Right lobe of liver (tissue), 6 donors: ENCODE results near the gene C2orf81. TPM values are rescaled to one million over a fixed set of nuclear protein-coding genes. Genes with fewer than 3 reads are reported as not detected.

ENCODE experiments used
- ATAC-seq, 4 donors: fragments of 200-7000 bp; cut with Tn5 transposase; one replicate each; pipeline ENCODE4 v1.9.1; 2020; ENCODE audit warnings: mild to moderate bottlenecking in 4 of 4, moderate library complexity in 4 of 4
- DNase-seq, 3 donors: peaks; one replicate each; pipeline ENCODE4 v3.0.0-alpha.2; 2020
- H3K27ac ChIP-seq, 3 donors: fragments of 200-600 bp; one replicate each; pipeline ENCODE4 v1.8.0; 2022
- H3K27me3 ChIP-seq, 2 donors: fragments of 200-600 bp; one replicate each; pipeline ENCODE4 v1.8.0; 2022
- H3K36me3 ChIP-seq, 4 donors: fragments of 200-600 bp; sonication (generic) in 1 of 4; one replicate each; pipeline versions ENCODE4 v1.5.1 to v1.8.0; 2017 to 2022; ENCODE audit warnings: control low read depth in 1 of 4
- H3K4me1 ChIP-seq, 4 donors: fragments of 200-600 bp; sonication (generic) in 1 of 4; one replicate each; pipeline versions ENCODE4 v1.5.1 to v1.8.0; 2017 to 2022; ENCODE audit warnings: control low read depth in 1 of 4
- H3K4me3 ChIP-seq, 3 donors: fragments of 200-600 bp; one replicate each; pipeline ENCODE4 v1.8.0; 2022
- H3K9me3 ChIP-seq, 4 donors: fragments of 200-600 bp; sonication (generic) in 1 of 4; one replicate each; pipeline versions ENCODE4 v1.5.1 to v1.8.0; 2017 to 2022; ENCODE audit warnings: control low read depth in 1 of 4
- POLR2A ChIP-seq: fragments of 450-650 bp; IDR thresholded peaks from one replicate; pipeline ENCODE4 v1.6.1; 2017; ENCODE audit warnings: antibody characterized with exemption, mild to moderate bottlenecking
- WGBS: methylation state at CpG from one replicate; pipeline ENCODE4 v1.1.6; 2018; ENCODE audit warnings: low coverage, low lambda C conversion rate; ENCODE audit not compliant: insufficient coverage; ENCODE audit errors: missing lambda C conversion rate; 5-methylcytosine and 5-hydroxymethylcytosine counted together
- intact Hi-C, 2 donors: fragments of 100-400 bp; cut with DNase I; formaldehyde crosslinking; loops; one replicate each; pipeline versions ENCODE4 v1.11.2 to v1.14.1; 2022
- total RNA-seq, 6 experiments: library from RNA; depleted of rRNA in 2 of 6; stranded (reverse); fragments of >200 nt in 2 of 6; fragmentation: NEBNext Ultra II Directional in 3 of 6; extraction: Animal tissue kit (Norgen Biotek cat#: 25700) in 3 of 6; gene quantifications; one replicate each; pipeline versions ENCODE4 v1.1.0 to v1.2.4, GENCODE V29; 2016 to 2023
- TF ChIP-seq, protein P1 (sequence below), 4 donors: fragments of 200-600 bp in 3 of 4; fragments of 450-650 bp in 1 of 4; IDR thresholded peaks; one replicate each; pipeline versions ENCODE4 v1.5.1 to v1.8.0; 2016 to 2022; ENCODE audit warnings: antibody characterized with exemption in 4 of 4, mild to moderate bottlenecking in 2 of 4
- donor health status: DM: no; HTN: yes; CAD: no.
- donor health status: DM: no; HTN: no; CAD: no.
- donor health status: DM: no; HTN: no; CAD: no.
- donor health status: DM: no; HTN: yes; CAD: no.
- donor health status: DM: no; HTN: yes; CAD: no.

Gene C2orf81
- total RNA-seq, 6 experiments from 2014 or later: 0.18 to 0.56 (median 0.31) TPM; not detected in 1

DNA sequence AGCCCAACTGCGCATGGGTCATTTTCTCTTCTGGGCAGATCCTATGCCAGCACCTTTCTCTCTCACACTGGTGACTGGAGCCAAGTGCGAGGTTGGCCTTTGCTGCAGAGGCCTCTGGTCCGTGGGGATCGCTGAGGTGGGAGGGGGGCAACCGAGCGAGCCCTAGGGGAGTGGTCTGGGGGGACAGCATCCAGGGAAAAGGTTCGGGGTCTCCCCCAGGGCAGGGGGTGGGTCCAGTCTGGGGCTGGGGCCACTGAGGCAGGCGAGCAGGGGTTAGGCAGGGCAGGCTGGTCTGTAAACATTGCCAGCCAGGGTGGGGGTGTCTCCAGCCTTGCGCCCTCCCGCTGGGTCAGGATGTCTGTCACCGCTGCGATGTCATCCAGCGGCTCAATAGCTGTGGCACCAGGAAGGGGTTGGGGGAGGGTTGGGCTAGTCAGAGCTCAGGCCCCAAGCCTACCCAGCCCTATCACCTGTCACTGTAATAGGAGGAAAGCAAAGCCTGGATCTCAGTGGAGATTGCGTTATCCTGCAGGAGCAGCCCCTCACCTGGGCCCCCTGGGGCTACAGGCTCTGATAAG is 4.9 kb upstream of the C2orf81 start:
- ATAC-seq: no peak
- peak in 1 of 3 donors; percentile 48 for DNase-seq
- intact Hi-C loops: no loop called here
- Histone ChIP-seq H3K36me3 (peaks cover 0 to 49% (median 17%) of the 10 kb centered on the region in 4 donors), H3K4me3 (no peak overlapping the region), H3K27me3 (no peaks in the 10 kb centered on the region), H3K4me1 (peaks cover 0 to 33% (median 14%) of the 10 kb centered on the region in 4 donors), H3K27ac (no peak overlapping the region), H3K9me3 (no peaks in the 10 kb centered on the region)
- no peak for TF ChIP-seq POLR2A
- TF ChIP-seq, protein P1, sequence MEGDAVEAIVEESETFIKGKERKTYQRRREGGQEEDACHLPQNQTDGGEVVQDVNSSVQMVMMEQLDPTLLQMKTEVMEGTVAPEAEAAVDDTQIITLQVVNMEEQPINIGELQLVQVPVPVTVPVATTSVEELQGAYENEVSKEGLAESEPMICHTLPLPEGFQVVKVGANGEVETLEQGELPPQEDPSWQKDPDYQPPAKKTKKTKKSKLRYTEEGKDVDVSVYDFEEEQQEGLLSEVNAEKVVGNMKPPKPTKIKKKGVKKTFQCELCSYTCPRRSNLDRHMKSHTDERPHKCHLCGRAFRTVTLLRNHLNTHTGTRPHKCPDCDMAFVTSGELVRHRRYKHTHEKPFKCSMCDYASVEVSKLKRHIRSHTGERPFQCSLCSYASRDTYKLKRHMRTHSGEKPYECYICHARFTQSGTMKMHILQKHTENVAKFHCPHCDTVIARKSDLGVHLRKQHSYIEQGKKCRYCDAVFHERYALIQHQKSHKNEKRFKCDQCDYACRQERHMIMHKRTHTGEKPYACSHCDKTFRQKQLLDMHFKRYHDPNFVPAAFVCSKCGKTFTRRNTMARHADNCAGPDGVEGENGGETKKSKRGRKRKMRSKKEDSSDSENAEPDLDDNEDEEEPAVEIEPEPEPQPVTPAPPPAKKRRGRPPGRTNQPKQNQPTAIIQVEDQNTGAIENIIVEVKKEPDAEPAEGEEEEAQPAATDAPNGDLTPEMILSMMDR (IDR thresholded peaks at IDR 0.05): no peak
- WGBS: 100% methylated on average over 1 of the region's 14 CpGs

DNA sequence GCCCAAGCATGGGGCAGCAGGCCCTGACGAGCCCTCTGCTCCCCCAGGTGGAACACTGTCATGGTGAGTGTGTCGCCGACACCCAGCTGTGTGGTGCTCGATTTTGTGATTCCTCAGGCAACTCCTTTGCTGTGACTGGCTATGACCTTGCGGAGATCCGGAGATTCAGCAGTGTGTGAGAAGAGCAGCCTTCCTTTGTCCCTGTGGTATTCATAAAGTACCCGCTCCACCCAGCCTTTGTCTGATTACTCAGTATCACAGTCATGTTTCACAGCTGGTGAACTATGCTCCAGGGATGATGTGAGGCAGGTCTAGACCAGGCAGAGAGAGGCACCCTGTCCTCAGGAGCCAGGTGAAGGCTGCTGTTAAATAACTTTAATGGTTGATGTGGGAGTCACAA is 4.1 kb upstream of the C2orf81 start:
- WGBS: 92% methylated on average over 7 of the region's 7 CpGs
- Histone ChIP-seq H3K27me3 (no peaks in the 10 kb centered on the region), H3K9me3 (no peaks in the 10 kb centered on the region), H3K4me1 (peaks cover 0 to 30% (median 10%) of the 10 kb centered on the region in 4 donors), H3K36me3 (peaks cover 0 to 46% (median 17%) of the 10 kb centered on the region in 4 donors), H3K4me3 (no peak overlapping the region), H3K27ac (no peak overlapping the region)
- intact Hi-C loops: no loop called here
- ATAC-seq (peak in 1 of 4 donors; percentile 1), DNase-seq (no peak)
- TF ChIP-seq POLR2A: no peak
- TF ChIP-seq, protein P1 (IDR thresholded peaks at IDR 0.05): no peak

DNA sequence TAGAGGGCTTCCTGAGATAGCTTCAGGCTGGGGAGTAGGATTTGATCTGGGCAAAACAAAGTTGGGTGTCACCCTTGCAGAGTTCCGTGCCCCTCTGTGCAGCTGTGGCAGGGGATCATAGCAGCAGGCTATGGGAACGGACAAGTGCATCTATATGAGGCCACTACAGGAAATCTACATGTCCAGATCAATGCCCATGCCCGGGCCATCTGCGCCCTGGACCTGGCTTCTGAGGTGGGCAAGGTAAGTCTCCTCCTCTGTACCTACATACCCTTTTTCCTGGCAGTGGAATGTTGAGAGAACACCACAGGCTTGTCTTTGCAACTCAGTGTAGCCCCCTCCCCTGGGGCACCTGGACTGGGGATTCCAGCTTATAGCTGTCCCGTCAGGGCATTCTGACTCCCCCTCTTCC is 3.6 kb upstream of the C2orf81 start:
- DNase-seq: no peak
- intact Hi-C loops: no loop called here
- Histone ChIP-seq H3K36me3 (peaks cover 0 to 46% (median 17%) of the 10 kb centered on the region in 4 donors), H3K27me3 (no peaks in the 10 kb centered on the region), H3K4me1 (peaks cover 0 to 25% (median 7%) of the 10 kb centered on the region in 4 donors), H3K27ac (no peak overlapping the region), H3K4me3 (no peak overlapping the region), H3K9me3 (no peaks in the 10 kb centered on the region)
- 89% methylated on average over 3 of the region's 5 CpGs for WGBS
- no peak for ATAC-seq
- TF ChIP-seq, protein P1 (IDR thresholded peaks at IDR 0.05): no peak
- no peak for TF ChIP-seq POLR2A

DNA sequence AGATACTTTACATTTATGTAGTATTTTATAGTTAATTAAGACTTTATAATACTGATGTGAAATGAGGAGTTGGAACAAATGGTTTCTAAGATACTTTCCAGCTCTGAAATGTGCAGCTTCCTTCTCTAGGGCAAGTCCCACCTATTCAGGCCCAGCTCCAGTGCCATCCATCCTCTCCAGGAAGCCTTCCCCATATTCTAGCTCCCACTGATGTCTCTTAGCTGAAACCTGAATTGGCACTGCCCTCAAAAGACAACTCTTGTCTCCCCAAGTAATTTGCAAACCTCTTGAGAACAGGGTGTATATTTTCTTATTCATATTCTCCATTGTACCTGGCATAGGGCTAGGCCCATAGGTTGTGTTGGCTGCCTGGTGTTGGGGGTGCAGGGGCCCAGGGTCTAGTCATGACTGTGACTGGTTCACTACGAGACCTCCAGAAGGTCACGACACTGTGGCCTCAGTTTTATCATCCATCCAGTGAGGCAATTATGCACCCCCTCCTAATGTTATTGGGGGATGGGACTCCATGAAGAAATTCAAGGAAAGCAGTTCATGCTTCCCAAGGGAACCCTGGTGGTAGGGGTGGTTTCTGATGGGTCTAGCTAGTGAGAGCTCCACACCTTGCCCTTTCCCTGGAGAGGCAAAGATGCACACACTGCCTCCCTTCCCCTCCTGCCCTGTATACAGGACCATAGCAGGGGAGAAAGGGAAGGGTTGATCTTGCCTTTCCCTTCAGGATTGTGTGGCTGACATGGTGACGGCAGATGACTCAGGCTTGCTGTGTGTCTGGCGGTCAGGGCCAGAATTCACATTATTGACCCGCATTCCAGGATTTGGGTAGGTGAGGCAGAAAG is 2.9 kb upstream of the C2orf81 start:
- intact Hi-C loops: no loop called here

More for the DNA sequence above, 2.9 kb upstream of the C2orf81 start:
- H3K4me3 ChIP-seq: no peak overlapping the region
- no peaks in the 10 kb centered on the region for H3K9me3 ChIP-seq
- no peak overlapping the region for H3K27ac ChIP-seq
- peaks cover 0 to 20% (median 4%) of the 10 kb centered on the region in 4 donors for H3K4me1 ChIP-seq
- DNase-seq: no peak
- peak in 2 of 4 donors; percentile 3 for ATAC-seq
- H3K27me3 ChIP-seq: no peaks in the 10 kb centered on the region
- H3K36me3 ChIP-seq: peaks cover 0 to 45% (median 17%) of the 10 kb centered on the region in 4 donors
- WGBS: 57% methylated on average over 4 of the region's 5 CpGs
- TF ChIP-seq, protein P1 (IDR thresholded peaks at IDR 0.05): no peak
- no peak for TF ChIP-seq POLR2A
